H1 (cell line): ENCODE results near the gene PRKN. TPM values are rescaled to one million over a fixed set of nuclear protein-coding genes. Genes with fewer than 3 reads are reported as not detected.

Experiments
- CTCF ChIA-PET: fragments of 300-600 bp; sonication (Branson Sonifier 250); formaldehyde crosslinking; loops from one replicate; lab custom pipeline; 2021; ENCODE audit not compliant: partially characterized antibody; lab: Charles Lee
- POLR2A ChIA-PET: fragments of 300-600 bp; sonication (Branson Sonifier 250); formaldehyde crosslinking; loops from one replicate; lab custom pipeline; 2021; ENCODE audit warnings: inconsistent platforms; ENCODE audit not compliant: partially characterized antibody; lab: Charles Lee
- DNase-seq, 2 experiments: peaks; one replicate each; pipeline versions ENCODE4 v3.0.0 to v3.0.0-alpha.2; 2010 to 2022; ENCODE audit warnings: low spot score in 2 of 2, low read depth in 1 of 2, mixed read lengths in 1 of 2
- FAIRE-seq: peaks from 2 replicates; lab custom pipeline; 2011; peaks lifted over from hg19 to GRCh38; lab: Jason Lieb, UNC
- H2AFZ ChIP-seq: 2 replicates; pipeline ENCODE4 v1.8.1; 2012; ENCODE audit warnings: low read length, inconsistent platforms
- H2AK5ac ChIP-seq: 2 replicates; pipeline ENCODE4 v1.6.1; 2013; ENCODE audit warnings: low read depth, low read length
- H2BK120ac ChIP-seq: replicated peaks from 2 replicates; pipeline ENCODE3; 2013; ENCODE audit warnings: low read depth, low read length, inconsistent platforms
- H2BK12ac ChIP-seq: 2 replicates; pipeline ENCODE4 v1.6.1; 2013; ENCODE audit warnings: low read depth, low read length
- H2BK15ac ChIP-seq: 2 replicates; pipeline ENCODE4 v1.6.1; 2013; ENCODE audit warnings: low read length
- H2BK20ac ChIP-seq: 2 replicates; pipeline ENCODE4 v1.6.1; 2013; ENCODE audit warnings: low read length
- H2BK5ac ChIP-seq: 2 replicates; pipeline ENCODE4 v1.6.1; 2013; ENCODE audit warnings: low read depth, low read length
- H3K14ac ChIP-seq: 2 replicates; pipeline ENCODE4 v1.6.1; 2013; ENCODE audit warnings: inconsistent platforms; ENCODE audit not compliant: insufficient read length
- H3K18ac ChIP-seq: 2 replicates; pipeline ENCODE4 v1.6.1; 2013; ENCODE audit warnings: low read length; ENCODE audit errors: extremely low read depth
- H3K23ac ChIP-seq: 2 replicates; pipeline ENCODE4 v1.6.1; 2013; ENCODE audit warnings: inconsistent platforms; ENCODE audit not compliant: insufficient read length
- H3K23me2 ChIP-seq: 2 replicates; pipeline ENCODE4 v1.6.1; 2013; ENCODE audit warnings: low read depth, low read length
- H3K27ac ChIP-seq: 2 replicates; pipeline ENCODE4 v1.6.1; 2011; ENCODE audit warnings: low read depth, low read length, inconsistent platforms
- H3K27me3 ChIP-seq, 4 experiments: replicated peaks in 1 of 4; 1 replicate in 1 of 4; 2 replicates in 3 of 4; pipeline versions ENCODE4 v1.6.1 to v1.8.1; 2011 to 2013; ENCODE audit warnings: low read length in 3 of 4, mild to moderate bottlenecking in 3 of 4, inconsistent platforms in 2 of 4, mixed read lengths in 2 of 4, moderate library complexity in 1 of 4; ENCODE audit not compliant: control insufficient read depth in 3 of 4, insufficient read depth in 3 of 4; ENCODE audit errors: extremely low read depth in 1 of 4
- H3K36me3 ChIP-seq, 4 experiments: 2 replicates each; pipeline versions ENCODE4 v1.6.1 to v1.8.1; 2011 to 2013; ENCODE audit warnings: mild to moderate bottlenecking in 4 of 4, low read length in 3 of 4, moderate library complexity in 2 of 4, control low read depth in 1 of 4, inconsistent platforms in 1 of 4; ENCODE audit not compliant: insufficient read depth in 4 of 4, control insufficient read depth in 2 of 4
- H3K4ac ChIP-seq: replicated peaks from 2 replicates; pipeline ENCODE3; 2013; ENCODE audit warnings: low read length, low read depth, mixed read lengths, inconsistent platforms; ENCODE audit not compliant: insufficient read length
- H3K4me1 ChIP-seq, 4 experiments: replicated peaks in 1 of 4; 1 replicate in 1 of 4; 2 replicates in 3 of 4; pipeline versions ENCODE4 v1.6.1 to v1.8.1; 2011 to 2013; ENCODE audit warnings: low read length in 3 of 4, inconsistent platforms in 2 of 4, mixed read lengths in 1 of 4; ENCODE audit not compliant: insufficient read depth in 4 of 4, control insufficient read depth in 3 of 4
- H3K4me2 ChIP-seq, 2 experiments: 2 replicates each; pipeline versions ENCODE4 v1.6.1 to v1.8.1; 2011 to 2013; ENCODE audit warnings: low read depth in 2 of 2, low read length in 2 of 2, control low read depth in 1 of 2, inconsistent platforms in 1 of 2, mild to moderate bottlenecking in 1 of 2; ENCODE audit not compliant: insufficient read depth in 1 of 2
- H3K4me3 ChIP-seq, 4 experiments: fragments of 200-600, 300-600 bp in 1 of 4; sonication (generic), shearing (Covaris generic), sonication (Bioruptor Twin) in 1 of 4; 2 replicates each; pipeline versions ENCODE4 v1.5.1 to v1.8.1; 2011 to 2016; ENCODE audit warnings: low read length in 4 of 4, low read depth in 3 of 4, control low read depth in 2 of 4, inconsistent platforms in 2 of 4, mild to moderate bottlenecking in 2 of 4, mixed read lengths in 1 of 4, moderate library complexity in 1 of 4; ENCODE audit not compliant: insufficient read depth in 2 of 4; ENCODE audit errors: extremely low read depth in 1 of 4
- H3K56ac ChIP-seq: replicated peaks from 2 replicates; pipeline ENCODE3; 2013; ENCODE audit warnings: low read depth, mild to moderate bottlenecking, mixed read lengths, low read length, inconsistent platforms; ENCODE audit not compliant: insufficient read length
- H3K79me1 ChIP-seq: 2 replicates; pipeline ENCODE4 v1.6.1; 2013; ENCODE audit warnings: low read depth, low read length, control low read depth
- H3K79me2 ChIP-seq, 2 experiments: 2 replicates each; pipeline versions ENCODE4 v1.6.1 to v1.8.1; 2012 to 2013; ENCODE audit warnings: low read length in 2 of 2, mild to moderate bottlenecking in 2 of 2, inconsistent platforms in 1 of 2; ENCODE audit not compliant: insufficient read depth in 2 of 2, control insufficient read depth in 1 of 2
- H3K9ac ChIP-seq, 4 experiments: replicated peaks in 1 of 4; 1 replicate in 1 of 4; 2 replicates in 3 of 4; pipeline versions ENCODE4 v1.6.1 to v1.8.1; 2011 to 2013; ENCODE audit warnings: low read depth in 3 of 4, low read length in 3 of 4, control low read depth in 2 of 4, mild to moderate bottlenecking in 2 of 4, moderate library complexity in 2 of 4, inconsistent platforms in 1 of 4; ENCODE audit errors: extremely low read depth in 1 of 4
- H3K9me3 ChIP-seq, 2 experiments: 2 replicates each; pipeline versions ENCODE4 v1.6.1 to v1.8.1; 2012 to 2013; ENCODE audit warnings: mild to moderate bottlenecking in 2 of 2, moderate library complexity in 2 of 2, control low read depth in 1 of 2, inconsistent platforms in 1 of 2, low read depth in 1 of 2, low read length in 1 of 2, mixed read lengths in 1 of 2; ENCODE audit not compliant: insufficient read depth in 2 of 2
- H4K20me1 ChIP-seq, 2 experiments: replicated peaks in 1 of 2; 2 replicates each; pipeline versions ENCODE3 to v1.8.1; 2011 to 2013; ENCODE audit warnings: inconsistent platforms in 2 of 2, low read length in 2 of 2, mild to moderate bottlenecking in 1 of 2; ENCODE audit not compliant: insufficient read depth in 2 of 2, control insufficient read depth in 1 of 2
- H4K5ac ChIP-seq: 2 replicates; pipeline ENCODE4 v1.6.1; 2013; ENCODE audit warnings: low read length, low read depth, mixed read lengths, inconsistent platforms; ENCODE audit not compliant: insufficient read length
- H4K8ac ChIP-seq: 2 replicates; pipeline ENCODE4 v1.8.0; 2013; ENCODE audit warnings: mild to moderate bottlenecking, moderate library complexity, low read length, inconsistent platforms; ENCODE audit not compliant: insufficient read depth; ENCODE audit errors: extremely low read depth
- H4K91ac ChIP-seq: replicated peaks from 2 replicates; pipeline ENCODE3; 2013; ENCODE audit warnings: low read length, mixed read lengths, inconsistent platforms; ENCODE audit not compliant: insufficient read length
- SIRT6 ChIP-seq: IDR thresholded peaks from one replicate; pipeline ENCODE4 v1.7.1; 2012; ENCODE audit warnings: low read length, inconsistent platforms
- WGBS, 2 experiments: shearing (Covaris generic) in 1 of 2; methylation state at CpG; one replicate each; pipeline versions ENCODE4 v1.1.6 to v1.1.7; 2013 to 2015; ENCODE audit warnings: low lambda C conversion rate in 2 of 2, mixed read lengths in 2 of 2, inconsistent platforms in 1 of 2, low coverage in 1 of 2, missing lambda C conversion rate in 1 of 2; ENCODE audit not compliant: insufficient replicate concordance in 2 of 2, insufficient coverage in 1 of 2, insufficient read length in 1 of 2; ENCODE audit errors: extremely low coverage in 1 of 2, missing lambda C conversion rate in 1 of 2; 5-methylcytosine and 5-hydroxymethylcytosine counted together
- polyA plus RNA-seq, 7 experiments: library from polyadenylated mRNA; depleted of rRNA in 3 of 7; stranded (reverse) in 5 of 7; unstranded in 2 of 7; fragments of >200 nt in 5 of 7; fragments of 200-250 nt in 2 of 7; gene quantifications; 1 replicate in 5 of 7; 2 replicates in 1 of 7; 4 replicates in 1 of 7; pipeline versions ENCODE4 v1.2.1 to v1.2.3, GENCODE V29; 2011 to 2013; ENCODE audit warnings: missing spikeins in 2 of 7, mixed read lengths in 2 of 7
- total RNA-seq: library from RNA; stranded (reverse); fragmentation: NEBNext Ultra II Directional; extraction: Animal tissue kit (Norgen Biotek cat#: 25700); gene quantifications from 2 replicates; pipeline ENCODE4 v1.2.1, GENCODE V29; 2021

Gene PRKN
- total and polyA plus RNA-seq, 2 of the 8 experiments (the other 6 are each of a cell fraction or from before 2014, with no cell fraction given): 0.13 to 0.29 TPM

GRCh38 chr6:162147281-162147680 lies 580.3 kb downstream of the PRKN start:
- Histone ChIP-seq H2BK20ac (no peak overlapping the region), H3K56ac (no peak overlapping the region), H3K27me3 (no peaks in the 10 kb centered on the region), H3K27ac (no peak overlapping the region), H2AK5ac (no peak overlapping the region), H3K14ac (no peak overlapping the region), H3K36me3 (no peaks in the 10 kb centered on the region), H3K9ac (no peak overlapping the region), H3K9me3 (no peaks in the 10 kb centered on the region), H3K23ac (no peak overlapping the region), H3K4me1 (peaks cover 0 to 6% (median 3%) of the 10 kb centered on the region in 4 experiments; a peak in 2 of 7 replicates), H4K20me1 (no peaks in the 10 kb centered on the region), H2BK12ac (no peak overlapping the region), H2BK5ac (no peak overlapping the region), H4K91ac (no peak overlapping the region), H3K18ac (no peak overlapping the region), H2BK120ac (no peak overlapping the region), H4K8ac (no peak overlapping the region), H3K23me2 (no peaks in the 10 kb centered on the region), H3K79me2 (no peaks in the 10 kb centered on the region), H3K4me2 (no peak overlapping the region), H4K5ac (no peak overlapping the region), H3K79me1 (no peaks in the 10 kb centered on the region), H3K4me3 (no peak overlapping the region), H2BK15ac (no peak overlapping the region), H3K4ac (no peak overlapping the region), H2AFZ (no peak overlapping the region)
- DNase-seq (no peak), FAIRE-seq (no peak)
- POLR2A ChIA-PET: no interaction called here
- CTCF ChIA-PET: no interaction called here
- 100% methylated on average over 1 of the region's 1 CpG; no CpG with 5 or more reads in 1 of the 2 experiments for WGBS, 2 experiments
- no peak for TF ChIP-seq SIRT6
